Omental fat pad (tissue), 4 donors: ENCODE measurements around the gene CNP. TPM values are rescaled to one million over a fixed set of nuclear protein-coding genes. Genes with fewer than 3 reads are reported as not detected.

Experiments
- ATAC-seq: fragments of 150-250 bp; one replicate; pipeline ENCODE4 v1.9.1; 2016; ENCODE audit warnings: mild to moderate bottlenecking, moderate library complexity; ENCODE audit not compliant: low FRiP score
- DNase-seq: peaks from one replicate; pipeline ENCODE4 v3.0.0-alpha.2; 2019; ENCODE audit warnings: low spot score
- CTCF ChIP-seq, 3 donors: fragments of 450-650 bp; IDR thresholded peaks; one replicate each; pipeline ENCODE4 v1.5.1; 2016 to 2017; ENCODE audit warnings: antibody characterized with exemption in 3 of 3, mild to moderate bottlenecking in 3 of 3, moderate library complexity in 2 of 3
- total RNA-seq, 4 donors: library from RNA; depleted of rRNA; stranded (reverse); fragments of >200 nt; gene quantifications; one replicate each; pipeline ENCODE4 v1.1.0, GENCODE V29; 2016

The CNP gene
- total RNA-seq, 4 donors from 2014 or later: 42.2 to 62.9 (median 49.8) TPM

GRCh38 chr17:41959030-41959335, 7.6 kb upstream of the CNP start:
- no peak for TF ChIP-seq CTCF (IDR thresholded peaks at IDR 0.05)
- ATAC-seq: no peak
- DNase-seq: no peak

- no peak for TF ChIP-seq CTCF (IDR thresholded peaks at IDR 0.05)
- no peak for DNase-seq
- ATAC-seq: peak; percentile 42
Observed at GRCh38 chr17:41959336-41960095, 7.1 kb upstream of the CNP start.

GRCh38 chr17:41962111-41962510, 4.5 kb upstream of the CNP start:
- ATAC-seq: no peak
- DNase-seq: no peak
- no peak for TF ChIP-seq CTCF (IDR thresholded peaks at IDR 0.05)

- TF ChIP-seq CTCF (IDR thresholded peaks at IDR 0.05): peak in 2 of 3 donors; percentile 20 to 47
- DNase-seq (peak; percentile 65), ATAC-seq (no peak)
Observed at GRCh38 chr17:41962768-41963434, 3.7 kb upstream of the CNP start.

- no peak for DNase-seq
- no peak for TF ChIP-seq CTCF (IDR thresholded peaks at IDR 0.05)
- peak; percentile 59 for ATAC-seq
Observed at GRCh38 chr17:41965694-41966462, 717 bp upstream of the CNP start.

- TF ChIP-seq CTCF (IDR thresholded peaks at IDR 0.05): no peak
- ATAC-seq (peak; percentile 15), DNase-seq (no peak)
Observed at GRCh38 chr17:41967141-41967920, 736 bp downstream of the CNP start.
